Inferior parietal cortex (tissue), 1 donor: ENCODE data around the gene TRPC1.
"Not testable (repeated sequence)": the region's sequence is repeated elsewhere in the genome, so short reads cannot be mapped to it uniquely, and the experiment has no call there.

ENCODE experiments used
- DNase-seq: peaks from one replicate; pipeline ENCODE4 v3.0.0-alpha.2; 2016; ENCODE audit errors: extremely low spot score

Gene TRPC1

DNA sequence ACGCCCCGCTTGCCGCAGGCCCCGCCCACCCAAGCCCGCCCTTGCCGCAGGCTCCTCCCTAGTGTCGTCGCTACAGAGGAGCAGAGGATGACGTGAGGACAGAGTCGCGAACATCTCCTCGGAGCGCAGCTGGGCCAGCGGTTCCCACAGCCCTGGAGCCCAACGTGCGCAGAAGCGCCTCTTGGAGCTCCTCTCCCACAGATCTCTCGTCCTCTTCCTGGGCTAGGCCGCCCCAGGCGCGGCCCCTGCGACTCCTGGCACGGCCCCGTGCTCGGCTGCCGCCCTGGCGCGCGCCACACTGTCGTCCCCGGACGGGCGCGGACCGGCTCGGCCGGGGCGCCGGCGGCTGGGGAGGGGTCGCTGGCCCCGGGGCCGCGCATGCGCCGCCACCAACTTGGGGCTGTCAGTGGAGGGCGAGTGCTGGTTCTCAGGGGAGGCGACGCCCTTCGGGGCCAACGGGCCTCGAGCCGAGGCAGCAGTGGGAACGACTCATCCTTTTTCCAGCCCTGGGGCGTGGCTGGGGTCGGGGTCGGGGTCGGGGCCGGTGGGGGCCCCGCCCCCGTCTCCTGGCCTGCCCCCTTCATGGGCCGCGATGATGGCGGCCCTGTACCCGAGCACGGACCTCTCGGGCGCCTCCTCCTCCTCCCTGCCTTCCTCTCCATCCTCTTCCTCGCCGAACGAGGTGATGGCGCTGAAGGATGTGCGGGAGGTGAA is at the start of gene TRPC1:
Gene TRPC1 (plus strand): TSS at position 67 of the 714 bp plus-strand sequence. CDS start 526 bp downstream, at position 593.
- DNase-seq, result peak; percentile 36

DNA sequence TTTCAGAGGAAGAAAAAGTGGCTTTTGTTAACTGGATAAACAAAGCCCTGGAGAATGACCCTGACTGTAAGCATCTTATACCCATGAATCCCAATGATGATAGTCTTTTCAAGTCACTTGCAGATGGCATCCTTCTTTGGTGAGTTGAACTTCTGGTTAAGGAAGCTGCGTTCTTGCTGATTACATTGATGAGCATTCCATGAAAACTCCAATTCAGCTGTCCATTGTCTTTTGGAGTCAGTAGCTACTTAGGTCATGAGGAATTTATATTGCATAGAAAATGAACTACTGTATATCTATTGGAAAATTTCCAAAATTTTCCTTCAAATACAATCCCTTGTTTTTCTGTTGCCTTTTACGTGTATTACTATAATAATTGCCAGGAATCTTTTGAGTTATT is 47.7 kb upstream of the TRPC1 start:
- no peak for DNase-seq

GRCh38 chr3:142680710-142681109 is 43.1 kb upstream of the TRPC1 start:
- DNase-seq, result no peak

GRCh38 chr3:142690613-142691012 is 33.2 kb upstream of the TRPC1 start:
- DNase-seq, result no peak

DNA sequence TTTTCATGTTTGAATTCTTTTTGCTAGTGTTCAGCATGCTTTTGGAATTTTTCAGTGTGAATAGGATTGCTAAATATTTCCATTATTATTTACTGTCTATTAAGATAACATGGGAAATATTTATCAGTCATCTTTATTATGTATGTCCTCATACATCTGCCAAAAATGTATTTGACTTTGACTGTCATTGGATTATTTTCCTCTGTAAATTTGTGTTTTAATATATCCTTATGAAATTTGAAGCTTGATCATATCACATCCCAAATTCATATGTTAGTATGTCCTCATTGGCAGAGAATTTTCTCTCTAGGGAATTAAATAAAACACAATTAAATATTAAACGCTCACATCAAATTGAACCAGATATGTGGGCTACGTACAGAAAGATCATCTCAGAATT is 32.3 kb upstream of the TRPC1 start:
- DNase-seq, result no peak

DNA sequence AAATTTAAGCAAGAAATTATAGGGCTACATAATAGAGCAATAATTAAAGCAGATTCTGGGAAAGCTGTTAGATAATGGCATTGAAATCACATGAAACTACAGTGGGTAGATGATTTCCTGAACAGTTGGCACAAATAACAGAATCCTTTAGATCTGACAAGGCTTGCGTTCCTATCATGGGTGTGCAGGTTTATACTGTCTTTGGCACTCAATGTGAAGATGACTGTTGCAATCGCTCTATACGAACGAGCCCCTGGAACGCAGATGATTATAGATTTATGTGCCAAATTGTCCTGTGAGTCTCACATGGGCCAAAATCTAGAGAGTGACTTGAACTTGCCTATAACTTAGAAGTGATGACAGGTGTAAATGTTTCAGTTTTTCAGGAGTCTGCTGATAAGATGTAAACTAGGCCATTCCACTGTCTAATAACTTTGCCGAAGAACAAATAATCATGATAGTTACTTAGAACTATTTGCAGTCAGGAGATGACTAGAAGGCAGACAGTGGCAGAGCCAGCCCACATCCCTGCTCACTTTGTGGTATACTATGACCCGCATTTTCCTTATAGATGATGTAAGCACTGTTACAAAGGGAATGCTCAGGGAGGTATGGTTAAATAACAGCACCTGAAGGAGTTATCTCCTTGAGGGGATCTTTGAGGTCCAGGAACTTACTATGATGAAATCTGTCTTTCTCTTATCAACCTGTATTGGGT is 30.5 kb upstream of the TRPC1 start:
- DNase-seq, result no peak

GRCh38 chr3:142694225-142694624 is 29.6 kb upstream of the TRPC1 start:
- no peak for DNase-seq

DNA sequence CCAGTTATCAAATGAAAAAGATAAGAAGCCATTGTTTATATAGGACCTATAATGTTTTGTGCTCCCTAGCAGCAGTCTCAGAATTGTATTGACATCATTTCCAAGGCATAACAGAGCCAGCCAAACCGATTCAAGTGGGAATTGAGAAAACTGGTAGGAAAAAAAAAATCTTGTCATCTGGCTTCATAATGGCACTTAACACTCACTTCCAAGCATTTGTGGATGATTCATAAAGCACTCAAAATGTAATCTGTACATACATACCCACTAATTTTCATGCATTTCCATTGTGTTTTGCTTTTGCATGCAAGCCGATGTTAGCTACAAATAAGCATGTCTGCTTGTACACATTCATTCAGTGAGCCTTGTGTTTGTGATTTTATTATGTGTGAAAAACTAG is 18.6 kb upstream of the TRPC1 start:
- no peak for DNase-seq

DNA sequence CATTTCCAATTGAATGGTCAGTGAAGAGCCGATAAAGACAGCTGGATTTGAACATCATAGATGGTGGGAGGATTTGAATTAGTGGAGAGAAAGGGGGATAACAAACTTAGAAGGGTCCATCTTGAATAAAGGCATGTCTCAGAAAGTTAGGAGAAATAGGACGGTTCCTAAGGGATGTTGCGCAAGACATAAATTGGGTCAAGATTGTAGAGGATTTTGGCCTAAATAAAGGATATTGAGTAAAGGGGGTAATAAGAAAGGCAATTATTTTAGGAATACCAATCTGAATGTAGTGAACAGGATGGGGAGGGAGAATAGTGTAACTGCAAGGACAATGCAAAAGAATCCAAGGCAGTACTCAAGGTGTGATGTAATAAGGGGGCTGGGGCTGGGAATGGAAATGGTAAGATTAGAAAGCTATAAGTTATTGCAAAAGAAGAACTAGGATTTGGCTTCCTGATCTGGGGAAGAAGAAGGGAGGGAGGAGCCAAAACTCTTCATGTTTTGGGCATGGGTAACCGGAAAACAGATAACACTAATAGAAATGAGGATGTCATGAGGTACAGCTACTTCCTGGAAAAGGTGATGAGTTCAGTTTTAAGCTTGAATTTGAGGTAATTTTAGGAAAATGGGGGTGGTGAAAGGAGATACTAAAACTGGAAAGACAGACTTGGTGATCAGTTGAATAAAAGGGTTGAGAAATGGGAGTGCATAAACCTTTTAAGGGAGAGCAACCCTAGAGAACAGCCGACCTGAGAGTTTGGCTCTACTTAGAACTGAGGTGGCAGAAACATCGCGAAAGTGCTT is 17.3 kb upstream of the TRPC1 start:
- DNase-seq, result no peak

DNA sequence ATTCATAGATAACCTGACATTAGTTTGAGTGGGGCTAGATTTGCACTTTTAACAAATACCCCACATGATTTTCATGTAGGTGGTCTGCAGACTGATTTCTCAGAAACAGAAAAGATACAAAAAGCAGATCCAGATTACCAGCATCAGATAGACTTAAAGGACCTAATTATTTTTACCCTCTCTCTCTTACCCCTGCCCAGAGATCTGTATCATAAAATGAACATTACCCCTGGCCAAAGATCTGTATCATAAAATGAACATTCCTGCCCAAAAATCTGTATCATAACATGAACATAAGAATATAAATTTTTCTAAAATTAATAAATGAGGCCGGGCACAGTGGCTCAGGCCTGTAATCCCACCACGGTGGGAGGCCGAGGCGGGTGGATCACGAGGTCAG is 14.6 kb upstream of the TRPC1 start:
- DNase-seq, result no peak

DNA sequence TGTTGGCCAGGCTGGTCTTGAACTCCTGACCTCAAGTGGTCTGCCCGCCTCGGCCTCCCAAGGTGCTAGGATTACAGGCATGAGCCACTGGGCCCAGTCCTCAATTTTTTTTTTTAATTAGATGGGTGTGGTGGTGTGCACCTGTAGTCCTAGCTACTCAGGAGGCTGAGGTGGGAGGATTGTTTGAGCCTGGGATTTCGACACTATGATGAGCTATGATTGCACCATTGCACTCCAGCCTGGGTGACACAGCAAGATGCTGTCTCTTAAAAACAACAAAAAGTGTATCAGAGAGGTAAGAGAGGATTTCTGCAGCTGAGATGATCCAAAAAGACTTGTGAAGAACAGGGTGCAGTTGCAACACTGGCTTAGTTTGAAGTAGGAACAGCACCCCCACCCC is 9.0 kb upstream of the TRPC1 start:
- not testable (repeated sequence) for DNase-seq

GRCh38 chr3:142716102-142716501 is 7.7 kb upstream of the TRPC1 start:
- no peak for DNase-seq

GRCh38 chr3:142723665-142723967 is 218 bp upstream of the TRPC1 start:
- DNase-seq, result peak; percentile 83

GRCh38 chr3:142724682-142725356 is 985 bp downstream of the TRPC1 start:
- DNase-seq, result peak; percentile 33

DNA sequence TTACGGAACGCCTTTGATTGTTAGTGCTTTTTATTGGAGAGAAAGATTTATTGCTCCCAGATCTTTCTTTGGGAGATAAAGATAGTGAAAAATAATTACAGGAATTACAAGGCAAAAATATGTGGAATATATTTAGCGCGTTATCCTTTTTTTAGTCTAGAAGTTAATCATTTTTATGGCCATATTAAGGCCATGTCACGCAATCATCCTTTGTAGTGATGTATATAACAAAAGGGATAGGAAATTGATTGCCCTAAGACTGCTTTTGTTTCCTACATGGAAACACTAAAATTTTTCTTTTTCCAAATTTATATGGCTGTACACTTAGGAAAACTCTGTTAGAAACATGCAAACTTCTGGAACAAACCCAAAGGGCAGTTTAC is 1.5 kb downstream of the TRPC1 start:
- DNase-seq, result no peak

GRCh38 chr3:142726017-142726416 is 2.2 kb downstream of the TRPC1 start:
- no peak for DNase-seq

DNA sequence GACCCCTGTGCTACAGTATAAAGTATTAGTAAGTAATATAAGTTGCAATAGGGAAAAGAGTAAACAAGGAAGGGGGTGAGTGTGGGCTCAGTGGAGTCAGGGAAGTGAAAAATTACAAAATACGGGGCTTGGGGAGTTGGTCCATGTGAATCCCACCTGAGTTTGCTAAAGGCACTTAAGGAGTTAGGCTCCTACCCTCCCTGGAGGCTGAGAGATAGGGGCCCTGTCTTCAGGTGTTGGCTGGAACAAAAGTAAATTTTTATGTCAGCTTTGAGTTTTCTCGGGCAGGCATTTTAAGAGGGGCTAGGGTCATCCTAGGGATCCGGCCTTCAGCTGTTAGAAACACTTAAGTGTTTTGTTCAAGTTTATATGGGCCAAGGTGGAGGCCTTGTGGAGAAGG is 8.2 kb downstream of the TRPC1 start:
- no peak for DNase-seq

DNA sequence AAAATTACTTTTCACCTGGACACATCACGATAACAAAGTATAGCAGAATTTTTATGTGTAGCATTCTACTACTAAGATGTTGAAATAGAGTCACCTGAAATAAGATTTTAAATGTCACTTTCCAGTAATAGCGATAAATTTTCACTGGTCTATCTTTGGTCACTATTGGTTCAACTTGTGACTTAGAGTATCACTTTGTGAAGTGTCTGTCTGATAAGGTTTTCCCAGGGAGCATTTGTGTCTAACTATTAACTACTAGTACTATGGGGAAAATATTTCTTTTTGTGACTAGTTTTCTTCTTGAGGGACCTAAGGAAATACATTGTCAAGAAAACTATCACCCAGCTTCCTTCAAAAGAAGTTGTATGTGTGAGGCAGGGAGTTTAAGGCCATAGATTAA is 11.0 kb downstream of the TRPC1 start:
- DNase-seq, result no peak

DNA sequence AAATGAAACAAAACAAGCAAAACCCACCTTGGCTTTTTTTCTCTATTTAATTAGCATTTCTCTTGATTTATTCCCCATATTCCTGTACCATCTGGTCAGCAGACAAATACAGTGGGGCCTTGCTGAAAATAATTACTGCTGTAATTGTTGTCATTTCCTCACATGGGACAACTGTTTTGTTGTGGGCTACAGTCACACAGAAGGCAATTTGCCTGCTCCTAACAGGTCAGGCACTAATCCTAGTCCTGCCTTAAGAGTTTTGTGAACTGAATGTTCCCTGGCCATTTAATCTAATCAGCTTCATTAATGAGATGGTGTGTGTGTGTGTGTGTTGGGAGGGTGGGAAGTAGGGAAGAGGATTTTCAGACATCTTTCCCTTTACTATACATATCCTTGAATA is 11.6 kb downstream of the TRPC1 start:
- no peak for DNase-seq

GRCh38 chr3:142738396-142738795 is 14.6 kb downstream of the TRPC1 start:
- DNase-seq, result no peak

- DNase-seq, result no peak
Observed at GRCh38 chr3:142746646-142747045, 22.8 kb downstream of the TRPC1 start.

- not testable (repeated sequence) for DNase-seq
Observed at GRCh38 chr3:142750531-142750930, 26.7 kb downstream of the TRPC1 start.
